HG03558 (cell line): Measurements from ENCODE around the gene MINDY4.

Source experiments
- ATAC-seq: cut with Tn5 transposase; IDR thresholded peaks from one replicate; pipeline ENCODE4 v1.9.1; 2021; ENCODE audit warnings: moderate number of reproducible peaks; ENCODE audit not compliant: unreplicated experiment; ENCODE audit errors: extremely low read depth

Gene MINDY4

GRCh38 chr7:30869794-30870611 lies 98.8 kb downstream of the MINDY4 start:
- no peak for ATAC-seq

- ATAC-seq, result no peak
Measured at GRCh38 chr7:30870821-30871518, 99.8 kb downstream of the MINDY4 start.

GRCh38 chr7:30871655-30872054 lies 100.4 kb downstream of the MINDY4 start:
- no peak for ATAC-seq

GRCh38 chr7:30873207-30873606 lies 102.0 kb downstream of the MINDY4 start:
- no peak for ATAC-seq

- no peak for ATAC-seq
Measured at GRCh38 chr7:30873656-30874055, 102.4 kb downstream of the MINDY4 start.

- no peak for ATAC-seq
Measured at GRCh38 chr7:30874656-30875302, 103.6 kb downstream of the MINDY4 start.

- ATAC-seq, result no peak
Measured at GRCh38 chr7:30877015-30877769, 106.0 kb downstream of the MINDY4 start.

GRCh38 chr7:30877993-30878392 lies 106.8 kb downstream of the MINDY4 start:
- no peak for ATAC-seq

GRCh38 chr7:30879139-30880124 lies 108.2 kb downstream of the MINDY4 start:
- no peak for ATAC-seq

GRCh38 chr7:30880125-30880720 lies 109.0 kb downstream of the MINDY4 start:
- no peak for ATAC-seq

- no peak for ATAC-seq
Measured at GRCh38 chr7:30880941-30881340, 109.7 kb downstream of the MINDY4 start.

GRCh38 chr7:30881448-30881847 lies 110.2 kb downstream of the MINDY4 start:
- ATAC-seq, result no peak

- no peak for ATAC-seq
Measured at GRCh38 chr7:30884881-30885280, 113.7 kb downstream of the MINDY4 start.

GRCh38 chr7:30886608-30887011 lies 115.4 kb downstream of the MINDY4 start:
- no peak for ATAC-seq

- ATAC-seq, result no peak
Measured at GRCh38 chr7:30887464-30887872, 116.3 kb downstream of the MINDY4 start.

GRCh38 chr7:30888747-30889146 lies 117.5 kb downstream of the MINDY4 start:
- ATAC-seq, result no peak

GRCh38 chr7:30890226-30890625 lies 119.0 kb downstream of the MINDY4 start:
- no peak for ATAC-seq

- no peak for ATAC-seq
Measured at GRCh38 chr7:30893357-30893756, 122.1 kb downstream of the MINDY4 start.

- ATAC-seq, result no peak
Measured at GRCh38 chr7:30894009-30894408, 122.8 kb downstream of the MINDY4 start.
